Parathyroid adenoma (tissue), 2 donors: Measurements from ENCODE around the gene CCS.
"Not testable (repeated sequence)": the region's sequence is repeated elsewhere in the genome, so short reads cannot be mapped to it uniquely, and the experiment has no call there.

Experiments used
- H2AFZ ChIP-seq: fragments of 300-600 bp; sonication (generic); one replicate; pipeline ENCODE4 v1.7.0; 2017; ENCODE audit warnings: antibody characterized with exemption, mild to moderate bottlenecking
- H3K27ac ChIP-seq: fragments of 300-600 bp; sonication (generic); one replicate; pipeline ENCODE4 v1.7.0; 2017
- H3K27me3 ChIP-seq: fragments of 300-600 bp; sonication (generic); one replicate; pipeline ENCODE4 v1.7.0; 2017; ENCODE audit warnings: low read length; ENCODE audit not compliant: control insufficient read depth, insufficient read depth
- H3K36me3 ChIP-seq: fragments of 300-600 bp; sonication (generic); one replicate; pipeline ENCODE4 v1.7.0; 2017; ENCODE audit warnings: low read length; ENCODE audit not compliant: control insufficient read depth, insufficient read depth
- H3K4me1 ChIP-seq: fragments of 300-600 bp; sonication (generic); one replicate; pipeline ENCODE4 v1.7.0; 2017; ENCODE audit warnings: control low read depth
- H3K4me2 ChIP-seq: fragments of 300-600 bp; sonication (generic); one replicate; pipeline ENCODE4 v1.7.0; 2017; ENCODE audit warnings: low read length
- H3K4me3 ChIP-seq: fragments of 300-600 bp; sonication (generic); one replicate; pipeline ENCODE4 v1.7.0; 2017; ENCODE audit warnings: low read depth, low read length
- H3K79me2 ChIP-seq: fragments of 300-600 bp; sonication (generic); one replicate; pipeline ENCODE4 v1.7.0; 2017; ENCODE audit warnings: control low read depth
- H3K9ac ChIP-seq: fragments of 300-600 bp; sonication (generic); one replicate; pipeline ENCODE4 v1.7.0; 2017; ENCODE audit warnings: mild to moderate bottlenecking
- H3K9me3 ChIP-seq: fragments of 300-600 bp; sonication (generic); one replicate; pipeline ENCODE4 v1.7.0; 2017; ENCODE audit warnings: low read length; ENCODE audit not compliant: control insufficient read depth
- CTCF ChIP-seq: fragments of 300-600 bp; sonication (generic); IDR thresholded peaks from one replicate; pipeline ENCODE4 v1.7.0; 2017; ENCODE audit warnings: antibody characterized with exemption, mild to moderate bottlenecking
- donor health status: primary hyperparathyroidism.

Gene CCS

GRCh38 chr11:66581261-66581660, 11.7 kb upstream of the CCS start:
- no peak for TF ChIP-seq CTCF
- H2AFZ ChIP-seq, result no peak overlapping the region

GRCh38 chr11:66582565-66583147, 10.3 kb upstream of the CCS start:
- not testable (repeated sequence) for H3K79me2 ChIP-seq, H3K9me3 ChIP-seq, H3K4me1 ChIP-seq, H3K27ac ChIP-seq, H3K27me3 ChIP-seq, H3K4me3 ChIP-seq, H3K36me3 ChIP-seq, H3K4me2 ChIP-seq, H3K9ac ChIP-seq, H2AFZ ChIP-seq

More at GRCh38 chr11:66581261-66581660, 11.7 kb upstream of the CCS start:
- no peaks in the 10 kb centered on the region for H3K27me3 ChIP-seq
- H3K79me2 ChIP-seq, result no peaks in the 10 kb centered on the region
- no peak overlapping the region for H3K27ac ChIP-seq
- H3K9me3 ChIP-seq, result no peaks in the 10 kb centered on the region
- no peak overlapping the region for H3K4me3 ChIP-seq
- H3K4me2 ChIP-seq, result no peak overlapping the region
- H3K9ac ChIP-seq, result no peak overlapping the region
- H3K36me3 ChIP-seq, result no peaks in the 10 kb centered on the region
- H3K4me1 ChIP-seq, result no peaks in the 10 kb centered on the region

GRCh38 chr11:66585447-66585846, 7.5 kb upstream of the CCS start:
- H2AFZ ChIP-seq, result not testable (repeated sequence)

GRCh38 chr11:66586136-66586535, 6.8 kb upstream of the CCS start:
- H3K27me3 ChIP-seq, result no peaks in the 10 kb centered on the region
- H3K4me3 ChIP-seq, result no peak overlapping the region
- no peak overlapping the region for H3K27ac ChIP-seq
- H3K36me3 ChIP-seq, result no peaks in the 10 kb centered on the region
- no peak overlapping the region for H2AFZ ChIP-seq
- TF ChIP-seq CTCF, result no peak
- no peaks in the 10 kb centered on the region for H3K9me3 ChIP-seq
- H3K79me2 ChIP-seq, result no peaks in the 10 kb centered on the region
- H3K4me2 ChIP-seq, result no peak overlapping the region
- no peaks in the 10 kb centered on the region for H3K4me1 ChIP-seq
- no peak overlapping the region for H3K9ac ChIP-seq

More at GRCh38 chr11:66585447-66585846, 7.5 kb upstream of the CCS start:
- H3K4me2 ChIP-seq, H3K27ac ChIP-seq, H3K4me1 ChIP-seq, H3K4me3 ChIP-seq, H3K9me3 ChIP-seq, H3K27me3 ChIP-seq, H3K79me2 ChIP-seq, H3K9ac ChIP-seq, H3K36me3 ChIP-seq: not testable (repeated sequence)

- H3K4me2 ChIP-seq, H3K9me3 ChIP-seq, H3K79me2 ChIP-seq, H3K36me3 ChIP-seq, H3K27ac ChIP-seq, H3K4me3 ChIP-seq, H3K27me3 ChIP-seq, H2AFZ ChIP-seq, H3K9ac ChIP-seq, H3K4me1 ChIP-seq: not testable (repeated sequence)
Observed at GRCh38 chr11:66589315-66589714, 3.7 kb upstream of the CCS start.

- H3K27ac ChIP-seq, result no peak overlapping the region
- H2AFZ ChIP-seq, result no peak overlapping the region
- peaks cover 6% of the 10 kb centered on the region for H3K4me1 ChIP-seq
- no peaks in the 10 kb centered on the region for H3K9me3 ChIP-seq
- no peak for TF ChIP-seq CTCF
- H3K27me3 ChIP-seq, result no peaks in the 10 kb centered on the region
- H3K79me2 ChIP-seq, result peaks cover 8% of the 10 kb centered on the region
- no peak overlapping the region for H3K9ac ChIP-seq
- H3K4me3 ChIP-seq, result no peak overlapping the region
- H3K36me3 ChIP-seq, result no peaks in the 10 kb centered on the region
- H3K4me2 ChIP-seq, result no peak overlapping the region
Observed at GRCh38 chr11:66589996-66590675, 2.8 kb upstream of the CCS start.
